ENCODE data around the gene CDKN2B-AS1. TPM values are rescaled to one million over a fixed set of nuclear protein-coding genes. Genes with fewer than 3 reads are reported as not detected.

Gene CDKN2B-AS1
- total and polyA plus RNA-seq, 5 donors from 2014 or later: 0.36 to 1.1 (median 0.99) TPM; not detected in 2

- Histone ChIP-seq H3K4me1 (ENCODE audit: control insufficient read depth, insufficient read depth, low read length, poor library complexity, severe bottlenecking) (no peaks in the 10 kb centered on the region), H3K4me3 (ENCODE audit: low read depth, low read length) (no peak overlapping the region), H3K36me3 (ENCODE audit: control insufficient read depth, insufficient read depth, low read length) (no peaks in the 10 kb centered on the region), H3K27me3 (ENCODE audit: control insufficient read depth, insufficient read depth, low read length) (no peaks in the 10 kb centered on the region), H3K27ac (ENCODE audit: insufficient read depth, low read length, poor library complexity, severe bottlenecking) (no peak overlapping the region), H3K9me3 (ENCODE audit: control insufficient read depth in 2 of 2, low read length in 2 of 2) (no peaks in the 10 kb centered on the region)
- Mint-ChIP-seq H3K9me3 (no peaks in the 10 kb centered on the region), H3K4me1 (peaks cover 0 to 11% (median 2%) of the 10 kb centered on the region in 4 donors), H3K27me3 (no peaks in the 10 kb centered on the region), H3K36me3 (peaks cover 4% of the 10 kb centered on the region), H3K27ac (no peak overlapping the region), H3K4me3 (no peak overlapping the region)
- ATAC-seq (ENCODE audit: low read depth in 2 of 2) (no peak), DNase-seq (no peak)
Measured at GRCh38 chr9:22033012-22033630, 38.5 kb downstream of the CDKN2B-AS1 start.

GRCh38 chr9:22035591-22036011 is 41.0 kb downstream of the CDKN2B-AS1 start:
- H3K9me3 ChIP-seq (ENCODE audit: control insufficient read depth in 2 of 2, low read length in 2 of 2): no peaks in the 10 kb centered on the region
- H3K4me1 Mint-ChIP-seq: peaks cover 0 to 11% (median 1%) of the 10 kb centered on the region in 4 donors
- peak in 1 of 3 donors; percentile 41 for DNase-seq
- H3K27ac Mint-ChIP-seq: no peak overlapping the region
- H3K27ac ChIP-seq (ENCODE audit: insufficient read depth, low read length, poor library complexity, severe bottlenecking): no peak overlapping the region
- no peaks in the 10 kb centered on the region for H3K9me3 Mint-ChIP-seq
- H3K27me3 Mint-ChIP-seq: peaks cover under 1% of the 10 kb centered on the region
- no peak overlapping the region for H3K4me3 Mint-ChIP-seq
- no peaks in the 10 kb centered on the region for H3K4me1 ChIP-seq (ENCODE audit: control insufficient read depth, insufficient read depth, low read length, poor library complexity, severe bottlenecking)
- peaks cover 4% of the 10 kb centered on the region for H3K36me3 Mint-ChIP-seq
- no peak for ATAC-seq (ENCODE audit: low read depth in 2 of 2)
- H3K27me3 ChIP-seq (ENCODE audit: control insufficient read depth, insufficient read depth, low read length): no peaks in the 10 kb centered on the region
- H3K36me3 ChIP-seq (ENCODE audit: control insufficient read depth, insufficient read depth, low read length): no peaks in the 10 kb centered on the region
- no peak overlapping the region for H3K4me3 ChIP-seq (ENCODE audit: low read depth, low read length)

GRCh38 chr9:22036866-22037626 is 42.5 kb downstream of the CDKN2B-AS1 start:
- peak overlapping the region in 1 of 3 donors; percentile 27 for H3K27ac Mint-ChIP-seq

GRCh38 chr9:22037954-22038690 is 43.5 kb downstream of the CDKN2B-AS1 start:
- Histone ChIP-seq H3K9me3 (ENCODE audit: control insufficient read depth in 2 of 2, low read length in 2 of 2) (no peaks in the 10 kb centered on the region), H3K36me3 (ENCODE audit: control insufficient read depth, insufficient read depth, low read length) (no peaks in the 10 kb centered on the region), H3K4me1 (ENCODE audit: control insufficient read depth, insufficient read depth, low read length, poor library complexity, severe bottlenecking) (no peaks in the 10 kb centered on the region), H3K27ac (ENCODE audit: insufficient read depth, low read length, poor library complexity, severe bottlenecking) (no peak overlapping the region), H3K27me3 (ENCODE audit: control insufficient read depth, insufficient read depth, low read length) (no peaks in the 10 kb centered on the region), H3K4me3 (ENCODE audit: low read depth, low read length) (no peak overlapping the region)
- peaks cover 9% of the 10 kb centered on the region for H3K27me3 Mint-ChIP-seq
- H3K4me3 Mint-ChIP-seq: no peak overlapping the region
- peaks cover 0 to 17% (median 10%) of the 10 kb centered on the region in 4 donors for H3K4me1 Mint-ChIP-seq
- peak in 1 of 2 donors; percentile 57 for ATAC-seq (ENCODE audit: low read depth in 2 of 2)
- no peaks in the 10 kb centered on the region for H3K36me3 Mint-ChIP-seq
- no peak overlapping the region for H3K27ac Mint-ChIP-seq
- H3K9me3 Mint-ChIP-seq: no peaks in the 10 kb centered on the region
- peak in 2 of 3 donors; percentile 38 to 60 for DNase-seq

More at GRCh38 chr9:22036866-22037626, 42.5 kb downstream of the CDKN2B-AS1 start:
- Mint-ChIP-seq H3K4me3 (no peak overlapping the region), H3K4me1 (peaks cover 0 to 17% (median 10%) of the 10 kb centered on the region in 4 donors), H3K27me3 (peaks cover 6% of the 10 kb centered on the region), H3K9me3 (no peaks in the 10 kb centered on the region), H3K36me3 (peaks cover 3% of the 10 kb centered on the region)
- H3K36me3 ChIP-seq (ENCODE audit: control insufficient read depth, insufficient read depth, low read length): no peaks in the 10 kb centered on the region
- no peaks in the 10 kb centered on the region for H3K4me1 ChIP-seq (ENCODE audit: control insufficient read depth, insufficient read depth, low read length, poor library complexity, severe bottlenecking)
- no peaks in the 10 kb centered on the region for H3K9me3 ChIP-seq (ENCODE audit: control insufficient read depth in 2 of 2, low read length in 2 of 2)
- no peaks in the 10 kb centered on the region for H3K27me3 ChIP-seq (ENCODE audit: control insufficient read depth, insufficient read depth, low read length)
- no peak overlapping the region for H3K4me3 ChIP-seq (ENCODE audit: low read depth, low read length)
- ATAC-seq (ENCODE audit: low read depth in 2 of 2): no peak
- no peak overlapping the region for H3K27ac ChIP-seq (ENCODE audit: insufficient read depth, low read length, poor library complexity, severe bottlenecking)
- no peak for DNase-seq

GRCh38 chr9:22039258-22039657 is 44.7 kb downstream of the CDKN2B-AS1 start:
- Mint-ChIP-seq H3K4me3 (no peak overlapping the region), H3K36me3 (no peaks in the 10 kb centered on the region), H3K4me1 (peaks cover 0 to 17% (median 10%) of the 10 kb centered on the region in 4 donors), H3K9me3 (no peaks in the 10 kb centered on the region), H3K27me3 (peaks cover 9% of the 10 kb centered on the region), H3K27ac (no peak overlapping the region)
- H3K9me3 ChIP-seq (ENCODE audit: control insufficient read depth in 2 of 2, low read length in 2 of 2): no peaks in the 10 kb centered on the region
- H3K4me3 ChIP-seq (ENCODE audit: low read depth, low read length): no peak overlapping the region
- no peaks in the 10 kb centered on the region for H3K4me1 ChIP-seq (ENCODE audit: control insufficient read depth, insufficient read depth, low read length, poor library complexity, severe bottlenecking)
- no peaks in the 10 kb centered on the region for H3K27me3 ChIP-seq (ENCODE audit: control insufficient read depth, insufficient read depth, low read length)
- ATAC-seq (ENCODE audit: low read depth in 2 of 2) (no peak), DNase-seq (no peak)
- H3K27ac ChIP-seq (ENCODE audit: insufficient read depth, low read length, poor library complexity, severe bottlenecking): no peak overlapping the region
- no peaks in the 10 kb centered on the region for H3K36me3 ChIP-seq (ENCODE audit: control insufficient read depth, insufficient read depth, low read length)

GRCh38 chr9:22040760-22041159 is 46.2 kb downstream of the CDKN2B-AS1 start:
- no peak overlapping the region for H3K27ac Mint-ChIP-seq
- peaks cover 0 to 21% (median 11%) of the 10 kb centered on the region in 4 donors for H3K4me1 Mint-ChIP-seq
- Histone ChIP-seq H3K27ac (ENCODE audit: insufficient read depth, low read length, poor library complexity, severe bottlenecking) (no peak overlapping the region), H3K9me3 (ENCODE audit: control insufficient read depth in 2 of 2, low read length in 2 of 2) (no peaks in the 10 kb centered on the region), H3K36me3 (ENCODE audit: control insufficient read depth, insufficient read depth, low read length) (no peaks in the 10 kb centered on the region), H3K27me3 (ENCODE audit: control insufficient read depth, insufficient read depth, low read length) (no peaks in the 10 kb centered on the region), H3K4me3 (ENCODE audit: low read depth, low read length) (no peak overlapping the region), H3K4me1 (ENCODE audit: control insufficient read depth, insufficient read depth, low read length, poor library complexity, severe bottlenecking) (no peaks in the 10 kb centered on the region)
- DNase-seq (peak in 1 of 3 donors; percentile 48), ATAC-seq (ENCODE audit: low read depth in 2 of 2) (peak in 1 of 2 donors; percentile 34)
- H3K4me3 Mint-ChIP-seq: no peak overlapping the region
- H3K36me3 Mint-ChIP-seq: no peaks in the 10 kb centered on the region
- peaks cover 9% of the 10 kb centered on the region for H3K27me3 Mint-ChIP-seq
- no peaks in the 10 kb centered on the region for H3K9me3 Mint-ChIP-seq

- Mint-ChIP-seq H3K27me3 (peaks cover 9% of the 10 kb centered on the region), H3K36me3 (no peaks in the 10 kb centered on the region), H3K4me1 (peaks cover 0 to 25% (median 11%) of the 10 kb centered on the region in 4 donors), H3K27ac (no peak overlapping the region), H3K4me3 (no peak overlapping the region), H3K9me3 (no peaks in the 10 kb centered on the region)
- Histone ChIP-seq H3K4me3 (ENCODE audit: low read depth, low read length) (no peak overlapping the region), H3K9me3 (ENCODE audit: control insufficient read depth in 2 of 2, low read length in 2 of 2) (no peaks in the 10 kb centered on the region), H3K27ac (ENCODE audit: insufficient read depth, low read length, poor library complexity, severe bottlenecking) (no peak overlapping the region), H3K27me3 (ENCODE audit: control insufficient read depth, insufficient read depth, low read length) (no peaks in the 10 kb centered on the region), H3K36me3 (ENCODE audit: control insufficient read depth, insufficient read depth, low read length) (no peaks in the 10 kb centered on the region), H3K4me1 (ENCODE audit: control insufficient read depth, insufficient read depth, low read length, poor library complexity, severe bottlenecking) (no peaks in the 10 kb centered on the region)
- ATAC-seq (ENCODE audit: low read depth in 2 of 2) (no peak), DNase-seq (no peak)
Measured at GRCh38 chr9:22041344-22041743, 46.8 kb downstream of the CDKN2B-AS1 start.
